ENCODE measurements around the gene SLC25A51.

SLC25A51 gene

DNA sequence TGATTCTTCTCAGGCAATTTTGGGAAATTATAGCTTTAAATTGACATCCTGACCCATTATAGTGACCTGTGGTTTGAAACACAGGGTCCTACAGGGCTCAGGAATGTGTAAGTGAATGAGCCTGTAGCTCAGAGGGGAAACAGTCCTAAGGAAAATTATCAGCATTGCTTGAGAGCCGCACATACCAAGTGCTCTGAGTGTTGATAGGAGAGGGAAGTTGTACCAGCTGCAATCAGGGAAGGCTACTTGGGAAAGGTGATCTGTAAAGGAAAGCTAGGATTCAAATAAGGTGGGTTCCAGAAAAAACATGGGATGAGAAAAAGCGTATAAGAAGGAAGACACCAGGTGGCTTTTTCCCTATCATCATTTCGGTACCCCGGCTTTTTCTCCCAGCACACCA is 4.4 kb upstream of the SLC25A51 start:
- TF ChIP-seq, protein P1, sequence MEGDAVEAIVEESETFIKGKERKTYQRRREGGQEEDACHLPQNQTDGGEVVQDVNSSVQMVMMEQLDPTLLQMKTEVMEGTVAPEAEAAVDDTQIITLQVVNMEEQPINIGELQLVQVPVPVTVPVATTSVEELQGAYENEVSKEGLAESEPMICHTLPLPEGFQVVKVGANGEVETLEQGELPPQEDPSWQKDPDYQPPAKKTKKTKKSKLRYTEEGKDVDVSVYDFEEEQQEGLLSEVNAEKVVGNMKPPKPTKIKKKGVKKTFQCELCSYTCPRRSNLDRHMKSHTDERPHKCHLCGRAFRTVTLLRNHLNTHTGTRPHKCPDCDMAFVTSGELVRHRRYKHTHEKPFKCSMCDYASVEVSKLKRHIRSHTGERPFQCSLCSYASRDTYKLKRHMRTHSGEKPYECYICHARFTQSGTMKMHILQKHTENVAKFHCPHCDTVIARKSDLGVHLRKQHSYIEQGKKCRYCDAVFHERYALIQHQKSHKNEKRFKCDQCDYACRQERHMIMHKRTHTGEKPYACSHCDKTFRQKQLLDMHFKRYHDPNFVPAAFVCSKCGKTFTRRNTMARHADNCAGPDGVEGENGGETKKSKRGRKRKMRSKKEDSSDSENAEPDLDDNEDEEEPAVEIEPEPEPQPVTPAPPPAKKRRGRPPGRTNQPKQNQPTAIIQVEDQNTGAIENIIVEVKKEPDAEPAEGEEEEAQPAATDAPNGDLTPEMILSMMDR (IDR thresholded peaks at IDR 0.05; ENCODE audit: low read length), result no peak
- TF ChIP-seq EZH2phosphoT487 (IDR thresholded peaks at IDR 0.05; ENCODE audit: low read length) (no peak), EZH2 (optimal IDR thresholded peaks at IDR 0.05; ENCODE audit: low read depth, low read length) (no peak)
- Histone ChIP-seq H3K4me3 (ENCODE audit: low read length) (no peak overlapping the region), H4K20me1 (ENCODE audit: insufficient read depth, low read length) (no peaks in the 10 kb centered on the region), H3K9me3 (replicated peaks; ENCODE audit: insufficient read depth, low read length) (no peaks in the 10 kb centered on the region), H3K9me2 (replicated peaks; ENCODE audit: insufficient read depth, low read length) (no peaks in the 10 kb centered on the region), H3K79me2 (ENCODE audit: low read length) (peaks cover 3% of the 10 kb centered on the region), H3K27ac (ENCODE audit: low read length) (no peak overlapping the region), H3K4me2 (ENCODE audit: low read depth, low read length) (no peak overlapping the region), H3F3A (ENCODE audit: insufficient read depth, low read length) (peaks cover 15% of the 10 kb centered on the region), H2AFZ (ENCODE audit: low read length) (no peak overlapping the region), H3K4me1 (ENCODE audit: low read length) (no peaks in the 10 kb centered on the region), H3K36me3 (replicated peaks; ENCODE audit: insufficient read depth, low read length) (no peaks in the 10 kb centered on the region), H3K27me3 (replicated peaks; ENCODE audit: insufficient read depth, low read length) (no peaks in the 10 kb centered on the region), H3K9ac (ENCODE audit: low read length) (no peak overlapping the region)
- no peak for DNase-seq

DNA sequence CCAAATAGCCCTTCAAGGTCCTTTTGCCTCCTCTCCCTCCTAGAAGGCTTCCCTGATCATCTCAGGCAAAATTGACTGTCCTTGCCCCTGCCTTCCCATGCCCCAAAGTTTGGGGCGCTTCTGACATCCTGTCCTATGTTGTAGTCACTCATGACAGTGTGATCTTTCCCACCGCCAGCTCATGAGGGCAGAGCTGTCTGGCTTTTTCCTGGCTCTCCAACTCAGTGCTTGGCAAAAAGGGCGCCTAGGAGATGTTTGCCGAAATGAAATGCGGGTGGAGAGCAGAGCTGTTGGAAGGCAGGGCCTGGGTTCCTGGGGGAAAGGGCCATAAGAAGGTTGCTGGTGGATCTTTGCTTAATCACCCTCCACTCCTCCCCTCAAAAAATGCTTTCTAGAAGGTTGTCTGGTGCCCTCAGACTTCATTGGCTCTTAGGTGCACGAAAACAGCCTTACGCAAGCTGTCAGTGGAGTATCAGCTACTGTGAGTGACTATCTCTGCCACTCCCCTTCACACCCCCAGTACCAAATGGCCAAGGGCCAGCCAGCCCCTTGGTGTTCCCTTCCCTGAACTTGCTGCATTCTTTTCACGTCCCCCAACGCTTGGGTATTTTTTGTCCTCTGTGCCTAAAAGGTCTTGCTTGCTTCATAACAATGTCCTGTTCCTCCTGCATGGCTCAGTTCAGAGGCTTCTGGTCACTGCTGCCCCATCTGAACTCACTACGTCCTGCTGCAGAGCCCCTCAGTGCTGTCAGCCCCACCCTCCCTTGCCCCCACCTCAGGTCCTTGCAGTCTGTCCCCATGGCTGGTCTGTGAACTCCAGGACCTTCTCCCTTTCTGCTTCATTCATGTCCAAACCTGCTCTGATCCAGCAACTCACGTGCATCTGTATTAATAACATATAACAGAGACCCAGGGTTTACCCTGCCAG is 2.6 kb upstream of the SLC25A51 start:
- no peaks in the 10 kb centered on the region for H4K20me1 ChIP-seq (ENCODE audit: insufficient read depth, low read length)
- no peak overlapping the region for H3K4me3 ChIP-seq (ENCODE audit: low read length)

DNA sequence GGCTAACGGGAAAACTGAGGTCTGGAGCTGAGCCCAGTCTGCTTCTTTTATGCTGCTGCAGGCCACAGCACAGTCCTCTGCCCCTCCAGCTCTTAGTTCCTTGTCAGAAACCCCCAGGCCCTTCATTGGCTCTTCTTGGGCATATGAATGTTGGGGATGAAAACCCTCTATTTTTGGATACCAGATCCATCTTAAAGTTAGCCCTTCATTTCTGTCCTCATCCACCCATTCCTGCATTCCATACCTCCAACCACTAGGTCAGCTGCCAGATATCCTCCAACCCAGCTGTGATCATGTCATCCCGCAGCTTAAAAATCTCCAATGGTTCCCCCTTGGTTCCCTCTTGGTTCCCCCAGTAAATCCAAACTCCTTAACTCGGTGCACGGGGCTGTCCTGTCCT is 1.8 kb upstream of the SLC25A51 start:
- no peak for DNase-seq
- H2AFZ ChIP-seq (ENCODE audit: low read length), result no peak overlapping the region
- no peaks in the 10 kb centered on the region for H3K36me3 ChIP-seq (replicated peaks; ENCODE audit: insufficient read depth, low read length)
- no peaks in the 10 kb centered on the region for H3K9me2 ChIP-seq (replicated peaks; ENCODE audit: insufficient read depth, low read length)
- no peaks in the 10 kb centered on the region for H4K20me1 ChIP-seq (ENCODE audit: insufficient read depth, low read length)
- H3K9ac ChIP-seq (ENCODE audit: low read length), result no peak overlapping the region
- H3K27me3 ChIP-seq (replicated peaks; ENCODE audit: insufficient read depth, low read length), result no peaks in the 10 kb centered on the region
- H3K27ac ChIP-seq (ENCODE audit: low read length), result no peak overlapping the region
- peaks cover 11% of the 10 kb centered on the region for H3K4me1 ChIP-seq (ENCODE audit: low read length)
- H3F3A ChIP-seq (ENCODE audit: insufficient read depth, low read length), result peaks cover 20% of the 10 kb centered on the region
- H3K79me2 ChIP-seq (ENCODE audit: low read length), result peaks cover 28% of the 10 kb centered on the region
- no peak overlapping the region for H3K4me3 ChIP-seq (ENCODE audit: low read length)
- H3K9me3 ChIP-seq (replicated peaks; ENCODE audit: insufficient read depth, low read length), result no peaks in the 10 kb centered on the region
- TF ChIP-seq, protein P1 (IDR thresholded peaks at IDR 0.05; ENCODE audit: low read length), result no peak
- TF ChIP-seq EZH2 (optimal IDR thresholded peaks at IDR 0.05; ENCODE audit: low read depth, low read length) (no peak), EZH2phosphoT487 (IDR thresholded peaks at IDR 0.05; ENCODE audit: low read length) (no peak)
- no peak overlapping the region for H3K4me2 ChIP-seq (ENCODE audit: low read depth, low read length)

More for the DNA sequence above, 2.6 kb upstream of the SLC25A51 start:
- Histone ChIP-seq H2AFZ (ENCODE audit: low read length) (no peak overlapping the region), H3F3A (ENCODE audit: insufficient read depth, low read length) (peaks cover 20% of the 10 kb centered on the region), H3K9me2 (replicated peaks; ENCODE audit: insufficient read depth, low read length) (no peaks in the 10 kb centered on the region), H3K79me2 (ENCODE audit: low read length) (peaks cover 20% of the 10 kb centered on the region), H3K9ac (ENCODE audit: low read length) (no peak overlapping the region), H3K27ac (ENCODE audit: low read length) (no peak overlapping the region), H3K4me2 (ENCODE audit: low read depth, low read length) (no peak overlapping the region), H3K36me3 (replicated peaks; ENCODE audit: insufficient read depth, low read length) (no peaks in the 10 kb centered on the region), H3K4me1 (ENCODE audit: low read length) (peaks cover 9% of the 10 kb centered on the region), H3K9me3 (replicated peaks; ENCODE audit: insufficient read depth, low read length) (no peaks in the 10 kb centered on the region), H3K27me3 (replicated peaks; ENCODE audit: insufficient read depth, low read length) (no peaks in the 10 kb centered on the region)
- DNase-seq, result no peak
- TF ChIP-seq, protein P1 (IDR thresholded peaks at IDR 0.05; ENCODE audit: low read length), result no peak
- TF ChIP-seq EZH2 (optimal IDR thresholded peaks at IDR 0.05; ENCODE audit: low read depth, low read length) (no peak), EZH2phosphoT487 (IDR thresholded peaks at IDR 0.05; ENCODE audit: low read length) (no peak)
